NCI-H146 treated with DMSO at 0.1 percent for 48 hours (cell line): ENCODE results near the gene ATOSB.

Experiments
- DNase-seq: peaks from one replicate; lab custom pipeline; 2025; ENCODE audit not compliant: unreplicated experiment; lab: John Stamatoyannopoulos, UW

Gene ATOSB

GRCh38 chr9:35054871-35055644 is 60.6 kb downstream of the ATOSB start:
- DNase-seq: no peak

GRCh38 chr9:35054185-35054835 is 61.4 kb downstream of the ATOSB start:
- DNase-seq: no peak
